GM04503 (cell line): ENCODE measurements around the gene WDR86.

ENCODE experiments used
- DNase-seq: peaks from one replicate; pipeline ENCODE4 v3.0.0-alpha.2; 2012; ENCODE audit warnings: low read depth

Gene WDR86

DNA sequence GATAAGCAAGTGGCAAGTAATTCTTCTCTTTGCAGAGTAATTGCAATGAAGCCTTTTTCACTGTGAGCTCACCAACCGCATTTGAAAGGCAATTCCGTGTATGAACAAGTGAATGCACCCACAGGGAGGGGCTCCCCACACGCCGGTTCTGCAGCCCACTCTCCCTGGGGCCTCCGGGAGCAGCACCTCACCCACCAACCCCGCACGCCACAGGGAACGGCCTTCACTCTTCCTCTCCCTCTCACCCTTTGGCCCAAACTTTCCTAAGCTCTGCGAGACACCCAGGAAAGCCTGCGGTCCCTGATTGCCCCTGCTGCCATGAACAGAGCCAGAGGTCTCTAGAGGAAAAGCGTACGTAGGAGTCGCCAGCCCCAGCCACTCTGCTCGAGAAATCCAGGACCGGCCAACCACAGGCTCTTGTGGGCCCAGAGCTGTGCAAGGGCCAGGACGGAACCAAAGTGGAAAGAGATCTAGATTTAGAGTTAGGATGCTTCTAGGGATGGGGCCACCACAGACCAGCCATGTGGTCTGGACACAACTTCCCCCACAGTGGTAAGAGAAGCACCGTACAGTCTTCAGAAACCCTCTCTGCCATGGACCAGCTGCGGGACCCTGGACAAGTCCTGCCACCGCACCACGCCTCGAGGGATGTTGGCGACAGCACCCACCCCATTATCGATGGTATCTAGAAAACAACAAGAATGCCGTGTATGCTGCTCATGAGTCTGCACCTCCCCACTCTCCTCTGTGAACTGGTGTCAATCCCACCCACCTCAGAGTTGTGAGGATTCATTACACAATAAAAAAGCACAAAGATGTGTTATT, 3.6 kb downstream of the WDR86 start:
- DNase-seq: no peak

DNA sequence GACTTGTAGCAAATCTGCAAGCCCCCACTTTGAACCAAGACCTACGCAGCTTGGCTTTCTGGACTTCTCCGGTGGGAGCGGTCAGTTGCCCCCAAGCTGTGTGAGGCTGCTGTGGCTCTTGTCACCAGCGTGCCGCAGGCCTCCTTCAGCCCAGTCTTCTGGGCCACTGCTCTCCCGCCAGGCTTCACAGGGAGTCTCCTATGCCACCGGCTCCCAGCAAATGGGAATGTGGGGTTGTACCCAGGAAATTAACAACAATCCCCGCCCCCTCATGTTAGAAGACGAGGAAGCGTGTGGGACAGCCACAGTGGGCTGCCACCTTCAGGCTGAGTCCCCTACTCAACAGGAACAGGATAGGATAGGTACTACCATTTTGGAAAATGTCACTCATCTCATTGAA, 4.2 kb downstream of the WDR86 start:
- DNase-seq: no peak

DNA sequence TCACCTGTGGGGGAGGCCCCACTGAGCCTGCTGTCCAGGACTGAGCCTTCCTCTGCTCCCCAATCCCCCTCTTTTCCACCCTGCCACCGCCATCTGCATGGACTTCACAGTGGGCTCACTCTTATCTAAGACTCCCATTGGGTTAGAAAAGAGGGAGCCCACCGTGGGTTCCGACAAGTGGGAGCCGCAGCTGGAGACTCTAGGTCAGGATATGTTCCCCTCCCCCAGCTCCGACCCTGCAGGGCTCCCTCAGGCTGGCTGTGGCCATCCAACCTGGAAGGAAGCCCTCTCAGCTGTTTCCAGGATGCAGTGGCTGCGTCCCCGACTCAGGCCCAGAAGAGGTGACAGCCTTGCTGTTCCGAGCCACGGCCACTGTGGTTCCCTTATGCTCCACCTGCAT, 4.8 kb downstream of the WDR86 start:
- DNase-seq: no peak

DNA sequence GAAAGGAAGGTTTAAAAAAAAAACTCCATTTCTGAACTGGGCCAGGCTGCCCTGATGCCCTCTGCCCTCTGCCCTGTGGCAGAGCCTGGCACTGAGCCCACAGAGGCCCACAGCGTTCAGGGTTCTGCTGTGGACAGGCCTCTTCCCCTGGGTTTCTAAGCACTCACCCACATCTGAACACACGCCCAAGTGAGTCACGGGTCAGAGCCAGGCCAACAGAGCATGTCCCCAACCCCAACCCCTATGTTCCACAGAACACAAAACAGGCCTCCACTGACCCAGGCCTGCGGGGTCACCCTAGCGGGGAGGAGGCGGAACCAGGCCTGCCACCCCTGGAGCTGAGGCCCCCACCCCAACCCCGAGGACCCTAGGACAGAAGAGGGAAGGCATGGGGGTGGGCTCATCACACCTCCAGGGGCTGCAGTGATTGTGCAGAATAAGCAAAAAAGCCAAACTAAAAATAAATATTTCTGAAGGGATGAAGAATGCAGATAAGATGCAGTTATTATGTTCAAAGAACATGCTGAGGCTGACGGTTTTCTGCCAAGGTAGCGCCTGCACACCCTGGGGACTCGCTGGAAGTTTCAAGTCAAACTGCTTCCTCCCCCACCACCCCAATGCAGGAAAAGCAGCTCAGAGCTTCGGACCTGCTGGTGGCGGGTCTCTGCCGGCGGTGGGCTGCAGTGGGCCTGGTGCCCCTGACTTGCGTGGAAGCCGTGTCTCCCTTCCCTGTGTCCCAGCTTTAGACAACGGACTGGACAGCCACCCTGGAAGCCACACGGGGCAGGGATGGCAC, 5.4 kb downstream of the WDR86 start:
- no peak for DNase-seq

DNA sequence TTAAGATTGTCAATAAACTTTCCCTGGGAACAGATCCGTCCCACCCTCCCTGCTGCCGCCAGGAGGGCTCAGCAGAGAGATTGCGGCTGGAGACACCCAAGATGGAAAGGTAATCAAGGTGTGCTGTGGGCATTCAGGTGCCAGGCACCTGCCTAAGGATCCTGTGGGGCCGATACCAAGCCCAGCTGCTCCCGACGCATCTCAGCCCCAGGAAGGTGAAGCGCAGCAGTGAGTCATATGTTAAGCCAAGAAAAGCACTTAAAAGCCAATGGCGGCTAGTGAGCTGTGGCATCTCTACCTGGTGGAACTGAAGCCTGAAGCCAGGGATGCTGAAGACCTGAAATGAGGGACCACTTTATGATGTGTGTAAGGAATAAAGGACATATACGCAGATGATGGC, 6.1 kb downstream of the WDR86 start:
- no peak for DNase-seq

DNA sequence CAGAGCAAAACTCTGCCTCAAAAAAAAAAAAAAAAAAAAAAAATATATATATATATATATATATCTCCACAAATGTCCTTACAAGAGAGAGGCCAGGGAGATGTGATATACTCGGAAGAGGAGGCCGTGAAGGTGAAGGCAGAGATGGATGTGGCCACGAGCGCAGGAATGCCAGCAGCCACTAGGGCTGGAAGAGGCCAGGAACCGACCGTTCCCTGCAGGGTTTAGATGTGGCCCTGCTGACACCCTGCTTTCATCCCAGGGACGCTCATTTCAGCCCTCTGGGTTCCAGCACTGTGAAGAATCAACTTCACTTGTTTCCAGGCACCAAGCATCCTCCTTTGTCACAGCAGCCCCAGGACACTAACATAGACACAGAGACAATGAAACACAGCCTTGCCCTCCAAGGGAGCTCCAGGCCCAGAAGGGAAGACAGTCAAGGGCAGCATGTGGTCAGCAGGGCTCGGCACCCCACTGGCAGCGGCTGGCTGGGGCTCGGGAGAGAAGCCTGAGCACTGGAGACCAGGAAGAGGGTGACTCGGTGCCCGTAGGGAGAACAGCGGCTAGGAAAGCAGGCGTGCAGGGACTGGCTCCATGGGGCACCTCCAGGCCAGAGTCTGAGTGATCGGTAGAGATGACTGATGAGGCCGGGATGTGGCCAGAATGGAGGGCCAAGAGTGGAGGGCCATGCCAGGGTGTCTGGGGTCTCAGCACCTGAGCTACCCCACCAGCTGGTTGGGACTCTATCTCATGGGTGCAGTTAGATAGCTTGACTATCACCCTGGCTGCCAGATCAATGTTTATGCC, 7.6 kb downstream of the WDR86 start:
- no peak for DNase-seq

DNA sequence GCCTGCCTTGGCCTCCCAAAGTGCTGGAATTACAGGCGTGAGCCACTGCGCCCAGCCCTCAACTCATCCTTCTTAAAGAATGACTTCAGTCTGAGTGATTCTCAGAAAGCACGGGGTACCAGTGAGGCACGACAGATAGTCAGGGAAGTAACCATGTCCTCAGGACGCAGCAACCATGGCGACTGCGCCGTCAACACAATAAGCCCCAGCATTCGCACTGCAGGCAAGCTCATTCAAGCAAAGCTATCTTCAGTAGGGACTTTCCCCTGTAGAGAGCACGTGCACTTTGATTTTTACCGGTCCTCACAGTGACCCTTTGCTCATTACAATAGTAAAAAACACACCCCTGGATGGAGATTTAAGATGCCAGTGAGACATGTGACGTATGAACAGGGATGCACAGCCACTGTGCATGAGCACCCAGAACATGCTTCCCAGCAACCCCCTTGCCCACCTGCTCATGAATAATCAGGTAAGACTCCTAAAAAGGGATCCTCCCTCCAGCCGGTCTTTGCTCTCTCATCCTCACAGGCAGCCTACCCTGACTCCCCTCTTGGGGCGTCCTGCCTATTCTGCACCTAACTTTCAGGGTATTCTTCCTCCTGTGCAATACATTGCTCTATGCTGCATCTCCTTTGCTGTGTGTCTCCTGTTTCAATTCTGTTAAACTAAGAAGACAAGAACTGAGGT, 9.1 kb downstream of the WDR86 start:
- no peak for DNase-seq

DNA sequence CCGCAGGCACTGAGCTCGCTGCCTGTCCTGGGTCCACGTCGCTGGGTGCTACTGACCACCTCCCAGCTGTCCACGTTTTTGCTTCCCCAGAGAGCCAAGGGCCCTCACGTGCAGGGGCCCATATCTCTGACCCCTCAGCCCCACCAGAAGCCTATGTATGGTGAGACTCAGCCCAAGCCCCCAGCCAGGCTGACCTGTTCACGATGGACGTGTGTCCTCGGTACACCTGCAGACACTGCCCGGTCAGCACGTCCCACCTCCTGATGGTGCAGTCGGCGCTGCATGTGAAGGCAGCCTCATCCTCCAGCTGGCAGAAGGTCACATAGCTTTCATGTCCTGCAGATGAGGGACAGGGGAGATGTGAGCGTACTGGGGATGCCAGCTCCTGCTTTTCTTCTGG, 9.9 kb downstream of the WDR86 start:
- no peak for DNase-seq

DNA sequence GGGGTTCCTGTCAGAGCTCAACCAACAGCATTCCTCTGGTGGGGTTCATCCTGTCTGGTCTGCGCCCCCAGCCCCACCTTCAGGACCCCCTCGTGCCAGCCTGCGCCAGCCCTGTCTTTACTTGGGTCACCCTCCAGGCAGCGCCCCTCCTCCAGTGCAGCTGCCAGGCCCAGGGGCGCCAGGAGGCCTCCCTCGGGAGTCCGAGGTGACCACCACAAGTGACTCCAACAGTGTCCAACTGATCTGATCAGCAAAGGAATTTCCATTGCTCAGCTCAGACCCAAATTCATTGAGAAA, 10.6 kb downstream of the WDR86 start:
- no peak for DNase-seq

DNA sequence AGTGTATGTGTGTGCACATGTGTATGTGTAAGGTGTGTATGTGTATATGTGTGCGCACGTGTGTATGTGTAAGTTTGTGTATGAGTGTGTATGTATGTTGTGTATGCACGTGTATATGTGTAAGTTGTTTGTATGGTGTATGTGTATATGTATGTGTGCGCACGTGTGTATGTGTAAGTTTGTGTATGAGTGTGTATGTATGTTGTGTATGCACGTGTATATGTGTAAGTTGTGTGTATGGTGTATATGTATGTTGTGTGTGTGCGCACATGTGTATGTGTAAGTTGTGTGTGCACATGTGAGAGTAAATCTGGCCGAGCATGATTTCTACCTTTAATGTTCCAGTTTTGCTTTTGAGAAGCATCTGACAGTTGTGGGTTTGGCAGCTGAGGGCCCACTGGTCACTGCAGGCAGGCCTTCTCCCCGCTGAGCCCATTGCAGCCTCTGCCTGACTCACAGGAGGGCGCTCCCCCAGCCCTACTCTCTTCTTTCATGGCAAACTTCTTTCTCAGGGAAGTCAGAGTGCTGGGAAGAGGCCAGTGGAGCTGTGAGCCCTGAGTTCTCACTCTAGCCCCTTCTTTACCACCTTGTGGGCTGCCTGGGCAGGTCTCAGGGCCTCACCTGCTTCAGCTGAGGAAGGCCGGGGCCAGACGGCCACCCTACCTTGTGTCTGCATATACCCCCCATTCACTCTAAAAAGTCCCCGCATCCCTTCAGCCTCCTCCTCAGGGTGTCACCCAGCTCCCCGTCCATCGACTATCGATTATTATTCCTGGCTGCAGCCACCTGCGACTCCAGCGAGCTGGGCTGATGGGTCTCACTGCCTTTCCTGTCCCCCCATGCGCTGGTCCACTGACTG, 11.2 kb downstream of the WDR86 start:
- no peak for DNase-seq

DNA sequence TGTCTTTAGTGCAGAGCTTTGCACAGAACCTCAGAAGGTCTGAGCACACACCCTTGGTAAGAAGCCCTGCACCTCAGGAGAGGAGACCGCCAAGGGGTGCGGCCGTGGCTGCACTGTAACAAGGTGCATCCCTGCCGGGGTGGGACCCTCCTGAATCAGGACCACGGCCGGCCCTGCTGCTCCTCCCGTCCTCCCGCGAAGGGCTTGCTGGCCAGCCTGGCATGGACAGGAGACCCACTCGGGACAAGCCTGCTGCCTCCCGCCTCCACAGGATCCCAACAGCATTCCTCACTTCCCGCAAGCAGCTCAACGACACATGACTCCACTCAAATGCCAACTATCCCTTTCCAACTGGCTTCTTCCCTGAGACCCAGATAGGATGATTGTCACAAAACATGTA, 12.8 kb downstream of the WDR86 start:
- no peak for DNase-seq

DNA sequence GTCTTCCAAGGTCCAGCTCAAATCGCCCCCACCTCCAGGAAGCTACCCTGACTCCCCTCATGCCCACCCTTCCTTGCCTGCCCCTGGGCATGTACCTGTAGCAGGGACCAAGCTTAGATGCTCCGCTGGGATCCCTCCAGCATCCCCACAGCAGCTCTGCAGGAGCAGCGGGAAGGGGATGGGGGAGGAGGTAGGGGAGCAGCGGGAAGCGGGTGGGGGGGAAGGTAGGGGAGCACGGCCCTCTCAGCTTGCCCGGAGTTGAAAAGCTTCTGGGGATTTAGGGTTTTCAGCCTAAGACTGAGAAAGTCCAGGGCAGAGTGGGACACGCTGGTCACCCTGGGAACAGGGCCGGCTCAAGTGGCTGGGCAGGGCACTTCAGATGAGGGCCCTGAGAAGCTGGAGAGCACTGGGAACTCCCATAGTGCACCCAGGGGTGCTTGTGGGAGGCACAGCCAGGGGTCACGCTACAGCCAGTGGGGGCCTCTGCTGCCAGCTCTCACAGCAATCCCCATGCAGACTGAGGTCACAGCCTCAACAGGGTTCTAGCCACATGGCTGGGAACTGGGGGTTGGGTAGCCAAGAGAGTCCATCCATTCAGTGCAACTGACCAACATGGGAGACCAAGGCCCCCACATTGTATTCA, 13.4 kb downstream of the WDR86 start:
- no peak for DNase-seq

DNA sequence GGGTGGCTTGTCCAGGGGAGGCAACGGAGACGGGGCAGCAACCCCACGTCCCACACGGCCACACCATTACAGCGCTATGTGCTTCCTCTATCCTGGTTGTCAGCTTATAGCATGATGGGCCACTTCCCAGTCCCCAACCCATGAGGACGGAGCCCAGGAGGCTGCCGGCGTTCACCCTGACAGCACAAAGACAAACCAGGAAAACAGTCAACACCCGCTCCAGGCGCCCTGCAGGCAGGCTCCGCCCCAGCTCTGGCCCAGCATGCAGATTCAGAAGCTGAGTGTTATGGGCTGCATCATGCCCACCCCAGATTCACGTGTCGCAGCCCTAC, 14.8 kb downstream of the WDR86 start:
- DNase-seq: no peak

DNA sequence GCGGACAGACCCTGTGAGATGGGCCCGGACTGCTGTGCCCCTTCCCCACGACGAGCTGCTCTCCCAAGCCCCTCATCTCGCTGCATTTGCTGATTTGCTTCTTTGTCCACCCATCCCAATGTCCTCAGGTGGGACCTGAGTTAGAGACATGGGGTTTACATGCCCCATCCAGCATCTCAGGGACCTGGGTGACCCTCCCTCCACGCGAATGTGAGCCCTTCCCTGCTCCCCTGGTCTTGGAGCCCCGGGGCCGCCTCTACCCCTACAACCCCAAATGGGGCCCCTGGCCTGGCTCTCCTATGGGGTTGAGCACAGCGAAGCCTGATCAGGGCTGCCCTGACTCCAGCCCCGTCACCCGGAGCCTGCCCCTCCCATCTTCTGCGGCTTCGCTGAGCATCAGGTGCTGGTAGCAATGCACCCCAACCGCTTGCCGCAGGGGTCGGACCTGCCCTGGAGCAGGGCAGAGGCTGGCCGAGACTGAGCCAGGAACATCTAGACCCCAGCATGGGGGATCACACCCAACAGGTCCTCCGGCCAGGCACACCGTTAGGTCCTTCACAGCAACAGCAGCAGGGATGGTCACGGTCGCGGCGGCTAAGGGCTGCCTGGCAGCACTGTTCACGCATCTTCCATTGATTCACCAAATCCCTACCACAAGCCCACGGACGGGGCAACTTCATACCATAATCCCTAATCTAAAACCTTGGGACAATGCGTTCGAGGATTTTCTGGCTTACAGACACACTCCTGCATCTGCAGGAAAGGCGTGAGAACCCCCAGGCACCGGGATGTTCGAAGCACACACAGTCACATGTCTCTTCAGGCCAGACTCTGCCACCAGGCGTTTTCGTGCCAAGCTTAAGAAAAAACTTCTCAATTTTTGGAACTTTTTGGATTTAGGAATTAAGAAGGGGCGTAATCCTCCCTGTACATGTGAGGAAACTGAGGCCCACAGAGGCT, 15.5 kb downstream of the WDR86 start:
- DNase-seq: no peak

DNA sequence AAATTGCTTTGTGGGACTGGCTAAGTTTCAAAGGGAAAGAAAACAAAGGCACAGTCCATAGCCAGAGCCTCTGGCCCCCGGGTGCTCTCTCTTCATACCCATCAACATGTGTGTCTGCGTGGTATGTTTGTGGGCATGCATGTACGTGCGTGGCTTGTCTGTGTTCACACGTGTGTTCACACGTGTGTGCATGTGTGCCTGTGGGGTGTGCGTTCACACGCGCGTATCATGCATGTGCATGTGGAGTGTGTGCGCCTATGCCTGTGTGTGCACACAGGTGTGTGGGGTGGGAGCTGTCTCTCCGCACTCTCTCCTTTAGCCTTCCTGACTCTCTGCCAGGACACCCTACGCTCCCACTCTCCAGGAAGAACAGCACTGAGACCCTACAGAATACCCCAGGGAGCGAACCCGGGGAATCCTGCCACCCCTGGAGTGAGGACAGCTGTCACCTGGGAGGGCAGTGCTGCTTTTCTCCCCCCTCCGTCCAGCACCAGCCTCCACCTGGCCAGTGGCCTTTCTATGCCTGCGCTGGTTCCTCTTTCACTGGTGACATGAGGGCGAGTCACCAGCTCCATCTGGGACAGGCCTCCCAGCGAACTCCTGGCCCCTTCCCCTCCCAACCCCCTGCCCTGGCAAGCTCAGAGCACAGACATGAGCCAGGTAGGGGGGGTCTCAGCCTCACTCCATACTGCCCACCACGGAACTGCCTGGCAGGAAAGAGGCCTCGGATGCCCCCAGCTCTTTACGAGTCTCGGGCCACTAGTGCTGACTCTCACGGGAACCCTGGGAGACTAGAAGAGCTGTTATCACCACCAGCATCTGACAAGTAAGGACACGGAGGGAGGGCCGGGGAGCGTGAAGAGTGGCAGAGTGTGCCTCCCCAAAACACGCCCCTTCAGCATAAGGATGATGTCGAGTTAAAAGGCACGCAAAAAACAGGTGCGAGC, 16.5 kb downstream of the WDR86 start:
- no peak for DNase-seq

DNA sequence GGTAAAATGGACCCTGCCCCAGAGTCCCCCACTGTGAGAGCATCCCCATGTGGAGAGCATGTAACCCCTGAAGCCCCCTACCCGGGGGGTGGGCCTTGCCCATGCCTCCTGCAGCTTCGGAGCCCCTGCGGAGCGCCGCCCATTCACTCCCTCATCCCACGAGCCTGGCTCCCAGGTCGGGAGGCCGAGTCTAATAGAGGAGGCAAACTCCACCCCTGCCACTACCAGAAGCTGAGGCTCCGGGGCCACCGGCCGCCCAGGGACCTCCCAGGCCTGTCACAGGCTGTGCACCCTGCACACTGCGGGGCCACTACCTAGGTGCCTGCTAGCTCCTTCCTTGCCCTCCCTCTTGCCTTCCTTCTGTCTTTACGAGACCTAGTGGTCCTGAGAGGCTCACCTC, 17.4 kb downstream of the WDR86 start:
- DNase-seq: no peak

DNA sequence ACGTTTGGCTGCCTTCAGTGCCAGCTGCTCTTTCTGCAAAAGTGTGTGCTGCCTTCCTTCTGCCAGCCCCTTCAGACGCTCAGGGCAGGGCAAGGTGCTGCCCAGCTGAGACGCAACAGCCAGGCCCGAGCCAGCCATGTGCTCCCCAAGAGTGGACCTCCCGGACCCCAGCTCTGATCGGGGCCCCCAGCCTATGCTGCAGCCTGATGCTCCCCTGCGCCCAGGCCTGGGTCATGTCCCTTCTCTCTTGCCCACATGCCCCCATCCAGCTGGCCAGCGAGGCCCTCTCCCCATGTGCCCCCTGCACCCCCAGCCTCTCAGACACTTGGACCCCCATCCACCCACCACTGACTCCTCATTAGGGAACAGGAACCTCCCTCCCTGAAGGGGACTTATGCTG, 17.8 kb downstream of the WDR86 start:
- no peak for DNase-seq

DNA sequence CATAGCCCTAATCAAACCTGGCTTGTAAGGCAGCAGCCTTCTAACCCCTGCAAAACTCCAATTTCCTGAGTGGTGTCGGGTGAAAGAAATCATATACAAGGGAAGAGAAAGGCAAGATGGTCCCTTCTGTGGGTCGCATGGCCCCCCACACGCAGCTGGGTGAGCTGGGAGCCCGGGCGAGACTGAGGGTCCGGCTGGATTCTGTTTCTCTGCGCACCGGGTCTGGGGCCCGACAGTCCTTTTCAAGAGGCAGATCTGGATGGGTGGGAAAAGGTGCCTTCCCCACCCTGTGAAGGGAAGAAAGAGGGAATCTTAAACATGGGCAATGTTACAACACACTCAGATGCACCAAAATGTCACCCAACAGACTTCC, 18.5 kb downstream of the WDR86 start:
- DNase-seq: no peak
